Activated T-helper 17 cell treated with anti-CD3 and anti-CD28 coated beads, Interleukin-2, amount 50 U/mL, for 72 hours (primary cell): Measurements from ENCODE around the gene CYP3A4. TPM values are rescaled to one million over a fixed set of nuclear protein-coding genes. Genes with fewer than 3 reads are reported as not detected.

Experiments used
- total RNA-seq, 2 donors: library from RNA; stranded (reverse); gene quantifications; one replicate each; pipeline ENCODE4 v1.2.3, GENCODE V29; 2022

The CYP3A4 gene
- total RNA-seq, 2 donors from 2014 or later: not detected

Other genes starting within 250 kb of the CYP3A4 start
- 1 to 10 TPM; 2.7 to 5.5 TPM for gene FAM200A, start 232.1 kb downstream of the CYP3A4 start, total RNA-seq
- gene ZNF655, start 225.5 kb downstream of the CYP3A4 start, total RNA-seq: 10 to 100 TPM; 79.2 to 98.5 TPM
- gene TMEM225B, start 185.9 kb downstream of the CYP3A4 start, total RNA-seq: 1 to 10 TPM in 1 of 2 donors, under 1 TPM in 1; 0.86 to 4.4 TPM
- 10 to 100 TPM; 25.0 to 58.4 TPM for gene ZSCAN25, start 167.2 kb downstream of the CYP3A4 start, total RNA-seq
- gene CYP3A5, start 104.2 kb downstream of the CYP3A4 start, total RNA-seq: under 1 TPM in 1 of 2 donors, not detected in 1; 0.15 TPM
- gene CYP3A7, start 49.0 kb downstream of the CYP3A4 start, total RNA-seq: not detected
- under 1 TPM in 1 of 2 donors, not detected in 1; 0.87 TPM for gene CYP3A43, start 43.8 kb upstream of the CYP3A4 start, total RNA-seq
- gene OR2AE1, start 92.8 kb upstream of the CYP3A4 start, total RNA-seq: under 1 TPM; 0.39 to 0.82 TPM
- 10 to 100 TPM; 27.2 to 29.9 TPM for gene TRIM4, start 135.3 kb upstream of the CYP3A4 start, total RNA-seq
- gene GJC3, start 145.4 kb upstream of the CYP3A4 start, total RNA-seq: not detected
- gene AZGP1, start 191.8 kb upstream of the CYP3A4 start, total RNA-seq: under 1 TPM; 0.19 to 0.43 TPM
- 10 to 100 TPM; 42.2 to 74.6 TPM for gene ZKSCAN1, start 231.4 kb upstream of the CYP3A4 start, total RNA-seq